C4-2B (cell line): ENCODE measurements around the gene DPPA3.

Source experiments
- ZFX ChIP-seq: fragments of 450-650 bp; IDR thresholded peaks from 2 replicates; pipeline ENCODE4 v1.6.1; 2017
- TF ChIP-seq, protein P1 (sequence below): fragments of 450-650 bp; conservative IDR thresholded peaks from 2 replicates; pipeline ENCODE4 v1.5.1; 2017; ENCODE audit warnings: mild to moderate bottlenecking

DNA sequence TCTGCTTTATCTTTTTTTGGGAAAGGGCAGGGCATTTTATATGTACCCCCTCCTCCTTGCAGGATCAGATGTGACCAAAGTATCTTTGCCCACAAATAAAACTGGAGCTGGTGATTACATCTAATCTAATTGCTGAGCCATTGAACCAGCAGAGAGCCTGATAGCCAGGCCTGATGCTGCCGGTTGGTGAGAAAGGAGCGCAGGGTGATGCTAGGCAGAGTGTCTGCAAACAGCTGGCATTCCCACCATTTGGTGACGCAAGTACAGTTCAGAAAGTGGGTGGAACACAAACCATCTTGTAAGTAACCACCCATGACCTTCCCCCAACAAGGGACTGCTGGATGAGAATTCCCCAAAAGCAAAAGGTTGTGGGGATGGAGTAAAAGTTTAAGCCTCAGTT is 12.7 kb downstream of the DPPA3 start:
- TF ChIP-seq, protein P1, sequence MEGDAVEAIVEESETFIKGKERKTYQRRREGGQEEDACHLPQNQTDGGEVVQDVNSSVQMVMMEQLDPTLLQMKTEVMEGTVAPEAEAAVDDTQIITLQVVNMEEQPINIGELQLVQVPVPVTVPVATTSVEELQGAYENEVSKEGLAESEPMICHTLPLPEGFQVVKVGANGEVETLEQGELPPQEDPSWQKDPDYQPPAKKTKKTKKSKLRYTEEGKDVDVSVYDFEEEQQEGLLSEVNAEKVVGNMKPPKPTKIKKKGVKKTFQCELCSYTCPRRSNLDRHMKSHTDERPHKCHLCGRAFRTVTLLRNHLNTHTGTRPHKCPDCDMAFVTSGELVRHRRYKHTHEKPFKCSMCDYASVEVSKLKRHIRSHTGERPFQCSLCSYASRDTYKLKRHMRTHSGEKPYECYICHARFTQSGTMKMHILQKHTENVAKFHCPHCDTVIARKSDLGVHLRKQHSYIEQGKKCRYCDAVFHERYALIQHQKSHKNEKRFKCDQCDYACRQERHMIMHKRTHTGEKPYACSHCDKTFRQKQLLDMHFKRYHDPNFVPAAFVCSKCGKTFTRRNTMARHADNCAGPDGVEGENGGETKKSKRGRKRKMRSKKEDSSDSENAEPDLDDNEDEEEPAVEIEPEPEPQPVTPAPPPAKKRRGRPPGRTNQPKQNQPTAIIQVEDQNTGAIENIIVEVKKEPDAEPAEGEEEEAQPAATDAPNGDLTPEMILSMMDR, result no peak
- TF ChIP-seq ZFX, result no peak
